IMR-90 (cell line): ENCODE measurements around the gene WNT4. TPM values are rescaled to one million over a fixed set of nuclear protein-coding genes. Genes with fewer than 3 reads are reported as not detected.

Experiments
- ATAC-seq: fragments of 200-7000 bp; cut with Tn5 transposase; 2 replicates; pipeline ENCODE4 v1.9.1; 2020; ENCODE audit warnings: low read depth, mild to moderate bottlenecking, moderate library complexity
- BruUV-seq: library from RNA; stranded (reverse); fragments of 400-500 nt; replicated peaks from 2 replicates; lab custom pipeline; 2021; lab: Mats Ljungman, UMichigan
- CTCF ChIA-PET: fragments of 300-600 bp; formaldehyde crosslinking; extraction: SDS; loops from one replicate; lab custom pipeline; 2021; ENCODE audit warnings: antibody characterized with exemption; lab: Yijun Ruan, JAX
- POLR2A ChIA-PET: fragments of 300-600 bp; sonication (Branson Sonifier 250); formaldehyde crosslinking; loops from one replicate; lab custom pipeline; 2022; ENCODE audit warnings: antibody characterized with exemption; ENCODE audit not compliant: unreplicated experiment; lab: Charles Lee
- DNase-seq: peaks from one replicate; pipeline ENCODE4 v3.0.0; 2013
- H2AFZ ChIP-seq: replicated peaks from 2 replicates; pipeline ENCODE3; 2013; ENCODE audit warnings: low read length, mild to moderate bottlenecking; ENCODE audit not compliant: poor library complexity
- H2AK5ac ChIP-seq: 2 replicates; pipeline ENCODE4 v1.6.1; 2013; ENCODE audit warnings: low read depth, low read length, inconsistent platforms
- H2AK9ac ChIP-seq: replicated peaks from 2 replicates; pipeline ENCODE3; 2013; ENCODE audit warnings: mild to moderate bottlenecking, low read depth, low read length, moderate library complexity; ENCODE audit not compliant: poor library complexity
- H2BK120ac ChIP-seq: 2 replicates; pipeline ENCODE4 v1.6.1; 2013; ENCODE audit warnings: low read depth, low read length, inconsistent platforms
- H2BK15ac ChIP-seq: 3 replicates; pipeline ENCODE4 v1.6.1; 2013; ENCODE audit warnings: low read depth, low read length, inconsistent platforms
- H2BK20ac ChIP-seq: 2 replicates; pipeline ENCODE4 v1.6.1; 2013; ENCODE audit warnings: low read depth, mild to moderate bottlenecking, inconsistent platforms, low read length, moderate library complexity
- H2BK5ac ChIP-seq: 2 replicates; pipeline ENCODE4 v1.6.1; 2013; ENCODE audit warnings: mild to moderate bottlenecking, low read depth, low read length, inconsistent platforms; ENCODE audit not compliant: poor library complexity, severe bottlenecking
- H3K14ac ChIP-seq: replicated peaks from 2 replicates; pipeline ENCODE4 v1.6.1; 2013; ENCODE audit warnings: low read depth, low read length, inconsistent platforms
- H3K18ac ChIP-seq: 2 replicates; pipeline ENCODE4 v1.6.1; 2013; ENCODE audit warnings: low read depth, low read length, control low read depth
- H3K23ac ChIP-seq: 2 replicates; pipeline ENCODE4 v1.6.1; 2013; ENCODE audit warnings: low read depth, low read length, inconsistent platforms
- H3K27ac ChIP-seq: 2 replicates; pipeline ENCODE4 v1.5.1; 2013; ENCODE audit warnings: mild to moderate bottlenecking, control low read depth, low read length; ENCODE audit not compliant: insufficient read depth
- H3K27me3 ChIP-seq: 2 replicates; pipeline ENCODE4 v1.6.1; 2013; ENCODE audit warnings: low read length; ENCODE audit not compliant: control insufficient read depth, insufficient read depth
- H3K36me3 ChIP-seq: 2 replicates; pipeline ENCODE4 v1.6.1; 2013; ENCODE audit warnings: low read length, mixed read lengths; ENCODE audit not compliant: control insufficient read depth, insufficient read depth
- H3K4ac ChIP-seq: 2 replicates; pipeline ENCODE4 v1.6.1; 2013; ENCODE audit warnings: low read depth, low read length, inconsistent platforms
- H3K4me1 ChIP-seq: 2 replicates; pipeline ENCODE4 v1.6.1; 2013; ENCODE audit warnings: low read length, mixed read lengths; ENCODE audit not compliant: control insufficient read depth, insufficient read depth
- H3K4me2 ChIP-seq: 2 replicates; pipeline ENCODE4 v1.6.1; 2013; ENCODE audit warnings: low read depth, mild to moderate bottlenecking, control low read depth, low read length, moderate library complexity
- H3K4me3 ChIP-seq: 2 replicates; pipeline ENCODE4 v1.5.1; 2013; ENCODE audit warnings: low read depth, mild to moderate bottlenecking, control low read depth, low read length, moderate library complexity; ENCODE audit not compliant: insufficient read depth
- H3K56ac ChIP-seq: 2 replicates; pipeline ENCODE4 v1.6.1; 2013; ENCODE audit warnings: low read length, inconsistent platforms; ENCODE audit not compliant: insufficient read depth; ENCODE audit errors: extremely low read depth
- H3K79me1 ChIP-seq, 2 experiments: 2 replicates each; pipeline ENCODE4 v1.6.1; 2013; ENCODE audit warnings: low read length in 2 of 2, inconsistent platforms in 1 of 2, low read depth in 1 of 2
- H3K9ac ChIP-seq: 2 replicates; pipeline ENCODE4 v1.6.1; 2013; ENCODE audit warnings: low read depth, low read length, control low read depth
- H3K9me1 ChIP-seq: 2 replicates; pipeline ENCODE4 v1.6.1; 2013; ENCODE audit warnings: low read length, inconsistent platforms; ENCODE audit not compliant: insufficient read depth
- H3K9me3 ChIP-seq: 2 replicates; pipeline ENCODE4 v1.6.1; 2013; ENCODE audit warnings: low read length; ENCODE audit not compliant: control insufficient read depth, insufficient read depth
- H4K20me1 ChIP-seq: 2 replicates; pipeline ENCODE4 v1.6.1; 2013; ENCODE audit warnings: low read length, inconsistent platforms; ENCODE audit not compliant: insufficient read depth
- H4K5ac ChIP-seq: 2 replicates; pipeline ENCODE4 v1.6.1; 2013; ENCODE audit warnings: mild to moderate bottlenecking, low read depth, low read length, control low read depth
- H4K8ac ChIP-seq, 2 experiments: 2 replicates each; pipeline ENCODE4 v1.6.1; 2013; ENCODE audit warnings: low read depth in 2 of 2, low read length in 2 of 2, control low read depth in 1 of 2, inconsistent platforms in 1 of 2
- H4K91ac ChIP-seq: 2 replicates; pipeline ENCODE4 v1.6.1; 2013; ENCODE audit warnings: low read depth, low read length, inconsistent platforms; ENCODE audit not compliant: insufficient read depth
- BHLHE40 ChIP-seq: fragments of 150-350 bp; IDR thresholded peaks from 2 replicates; pipeline ENCODE4 v1.6.1; 2016; ENCODE audit warnings: mild to moderate bottlenecking, low read depth, low read length
- CEBPB ChIP-seq: IDR thresholded peaks from 2 replicates; pipeline ENCODE4 v1.6.1; 2012; ENCODE audit warnings: low read depth, low read length, improper control_type of control experiment
- CHD1 ChIP-seq: IDR thresholded peaks from 2 replicates; pipeline ENCODE4 v1.6.1; 2012; ENCODE audit warnings: low read depth, low read length, improper control_type of control experiment
- FOS ChIP-seq: fragments of 150-350 bp; IDR thresholded peaks from 2 replicates; pipeline ENCODE4 v1.6.1; 2016; ENCODE audit warnings: low read depth, low read length
- MAFK ChIP-seq: IDR thresholded peaks from 2 replicates; pipeline ENCODE4 v1.6.1; 2012; ENCODE audit warnings: low read depth, low read length, improper control_type of control experiment
- MAZ ChIP-seq: IDR thresholded peaks from 2 replicates; pipeline ENCODE4 v1.6.1; 2012; ENCODE audit warnings: low read depth, mild to moderate bottlenecking, low read length, improper control_type of control experiment, moderate library complexity, borderline replicate concordance
- MXI1 ChIP-seq: IDR thresholded peaks from 2 replicates; pipeline ENCODE4 v1.6.1; 2012; ENCODE audit warnings: low read depth, mild to moderate bottlenecking, low read length, moderate library complexity, borderline replicate concordance
- NFE2L2 ChIP-seq: fragments of 150-350 bp; IDR thresholded peaks from 2 replicates; pipeline ENCODE4 v1.6.1; 2016; ENCODE audit warnings: low read depth, mild to moderate bottlenecking, low read length
- POLR2A ChIP-seq: IDR thresholded peaks from 2 replicates; pipeline ENCODE4 v1.6.1; 2012; ENCODE audit warnings: mild to moderate bottlenecking, low read depth, low read length
- RAD21 ChIP-seq: IDR thresholded peaks from 2 replicates; pipeline ENCODE4 v1.6.1; 2012; ENCODE audit warnings: low read length, improper control_type of control experiment
- RCOR1 ChIP-seq: IDR thresholded peaks from 2 replicates; pipeline ENCODE4 v1.6.1; 2012; ENCODE audit warnings: mild to moderate bottlenecking, low read length, improper control_type of control experiment; ENCODE audit not compliant: insufficient replicate concordance
- RFX5 ChIP-seq: IDR thresholded peaks from 2 replicates; pipeline ENCODE4 v1.8.0; 2012; ENCODE audit warnings: low read depth, mild to moderate bottlenecking, low read length, moderate library complexity
- SMC3 ChIP-seq: fragments of 150-350 bp; IDR thresholded peaks from 2 replicates; pipeline ENCODE4 v1.6.1; 2016; ENCODE audit warnings: low read depth, mild to moderate bottlenecking, antibody characterized with exemption, low read length, moderate library complexity
- USF2 ChIP-seq: fragments of 150-350 bp; IDR thresholded peaks from 2 replicates; pipeline ENCODE4 v1.6.1; 2017; ENCODE audit warnings: mild to moderate bottlenecking, antibody characterized with exemption, low read length, low read depth
- WGBS, 2 experiments: methylation state at CpG; one replicate each; pipeline versions ENCODE4 v1.1.5 to v1.1.7; 2013; ENCODE audit warnings: missing lambda C conversion rate in 2 of 2; ENCODE audit not compliant: insufficient read length in 1 of 2; ENCODE audit errors: extremely low coverage in 2 of 2; 5-methylcytosine and 5-hydroxymethylcytosine counted together
- dilution Hi-C: fragments of 300-500 bp; cut with HindIII; formaldehyde crosslinking; loops from one replicate; pipeline ENCODE4 v1.14.3; 2018; ENCODE audit warnings: low sequenced_read_pairs; ENCODE audit not compliant: unreplicated experiment
- in situ Hi-C: fragments of 300-500 bp; cut with MboI; formaldehyde crosslinking; loops from 3 replicates; pipeline ENCODE4 v1.14.3; 2019; ENCODE audit warnings: low sequenced_read_pairs, inconsistent platforms, mixed read lengths
- intact Hi-C: fragments of 100-400 bp; cut with micrococcal nuclease; formaldehyde crosslinking; loops from 2 replicates; pipeline ENCODE4 v1.10.0; 2022
- polyA plus RNA-seq, 3 experiments: library from polyadenylated mRNA; depleted of rRNA; stranded (reverse); fragments of >200 nt; gene quantifications; 2 replicates each; pipeline ENCODE4 v1.2.3, GENCODE V29; 2012; ENCODE audit warnings: low replicate concordance in 1 of 3
- total RNA-seq: library from RNA; depleted of rRNA; stranded (reverse); fragments of >200 nt; gene quantifications from 2 replicates; pipeline ENCODE4 v1.2.3, GENCODE V29; 2012
- TF ChIP-seq, protein P1 (sequence below): conservative IDR thresholded peaks from 2 replicates; pipeline ENCODE4 v1.5.1; 2012; ENCODE audit warnings: mild to moderate bottlenecking, low read depth, low read length, improper control_type of control experiment
- TF ChIP-seq, protein P2 (sequence below): fragments of 150-350 bp; IDR thresholded peaks from 2 replicates; pipeline ENCODE4 v1.6.1; 2016; ENCODE audit warnings: low read depth, mild to moderate bottlenecking, low read length, moderate library complexity, borderline replicate concordance

The WNT4 gene
- total and polyA plus RNA-seq, 2 of the 4 experiments (the other 2 are of a cell fraction) = not detected

GRCh38 chr1:22127248-22127647 lies 15.6 kb downstream of the WNT4 start:
- Histone ChIP-seq H3K4me1 (peaks cover 6% of the 10 kb centered on the region), H3K9me1 (peaks cover 23% of the 10 kb centered on the region; the same call in 1 of the 2 replicates), H4K20me1 (peaks cover 25% of the 10 kb centered on the region), H2BK15ac (no peak overlapping the region), H2BK5ac (no peak overlapping the region), H3K4me2 (no peak overlapping the region), H3K27ac (no peak overlapping the region), H2BK20ac (no peak overlapping the region), H3K4ac (no peak overlapping the region), H4K8ac (no peak overlapping the region), H3K9ac (no peak overlapping the region), H3K79me1 (peaks cover 0 to 13% of the 10 kb centered on the region in 2 experiments; a peak in 3 of 4 replicates), H3K36me3 (peaks cover 1% of the 10 kb centered on the region; the same call in 1 of the 2 replicates), H2AFZ (no peak overlapping the region), H4K91ac (no peak overlapping the region), H2AK5ac (no peak overlapping the region), H2BK120ac (no peak overlapping the region), H4K5ac (no peak overlapping the region), H3K14ac (no peak overlapping the region), H3K27me3 (no peaks in the 10 kb centered on the region), H3K23ac (no peak overlapping the region), H3K56ac (no peak overlapping the region), H3K4me3 (no peak overlapping the region), H2AK9ac (peak overlapping the region; percentile 34), H3K9me3 (no peaks in the 10 kb centered on the region), H3K18ac (no peak overlapping the region)
- WGBS, 2 experiments = 81% methylated on average over 3 of the region's 6 CpGs; no CpG with 5 or more reads in 1 of the 2 experiments
- ChIA-PET CTCF (no interaction called here), POLR2A (no interaction called here)
- TF ChIP-seq POLR2A (no peak), CHD1 (no peak), NFE2L2 (no peak), BHLHE40 (no peak), MXI1 (no peak), CEBPB (no peak), FOS (no peak), SMC3 (no peak), RFX5 (no peak), MAZ (no peak), USF2 (no peak), RAD21 (no peak), MAFK (no peak), RCOR1 (no peak)
- TF ChIP-seq, protein P1, sequence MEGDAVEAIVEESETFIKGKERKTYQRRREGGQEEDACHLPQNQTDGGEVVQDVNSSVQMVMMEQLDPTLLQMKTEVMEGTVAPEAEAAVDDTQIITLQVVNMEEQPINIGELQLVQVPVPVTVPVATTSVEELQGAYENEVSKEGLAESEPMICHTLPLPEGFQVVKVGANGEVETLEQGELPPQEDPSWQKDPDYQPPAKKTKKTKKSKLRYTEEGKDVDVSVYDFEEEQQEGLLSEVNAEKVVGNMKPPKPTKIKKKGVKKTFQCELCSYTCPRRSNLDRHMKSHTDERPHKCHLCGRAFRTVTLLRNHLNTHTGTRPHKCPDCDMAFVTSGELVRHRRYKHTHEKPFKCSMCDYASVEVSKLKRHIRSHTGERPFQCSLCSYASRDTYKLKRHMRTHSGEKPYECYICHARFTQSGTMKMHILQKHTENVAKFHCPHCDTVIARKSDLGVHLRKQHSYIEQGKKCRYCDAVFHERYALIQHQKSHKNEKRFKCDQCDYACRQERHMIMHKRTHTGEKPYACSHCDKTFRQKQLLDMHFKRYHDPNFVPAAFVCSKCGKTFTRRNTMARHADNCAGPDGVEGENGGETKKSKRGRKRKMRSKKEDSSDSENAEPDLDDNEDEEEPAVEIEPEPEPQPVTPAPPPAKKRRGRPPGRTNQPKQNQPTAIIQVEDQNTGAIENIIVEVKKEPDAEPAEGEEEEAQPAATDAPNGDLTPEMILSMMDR = no peak
- TF ChIP-seq, protein P2, sequence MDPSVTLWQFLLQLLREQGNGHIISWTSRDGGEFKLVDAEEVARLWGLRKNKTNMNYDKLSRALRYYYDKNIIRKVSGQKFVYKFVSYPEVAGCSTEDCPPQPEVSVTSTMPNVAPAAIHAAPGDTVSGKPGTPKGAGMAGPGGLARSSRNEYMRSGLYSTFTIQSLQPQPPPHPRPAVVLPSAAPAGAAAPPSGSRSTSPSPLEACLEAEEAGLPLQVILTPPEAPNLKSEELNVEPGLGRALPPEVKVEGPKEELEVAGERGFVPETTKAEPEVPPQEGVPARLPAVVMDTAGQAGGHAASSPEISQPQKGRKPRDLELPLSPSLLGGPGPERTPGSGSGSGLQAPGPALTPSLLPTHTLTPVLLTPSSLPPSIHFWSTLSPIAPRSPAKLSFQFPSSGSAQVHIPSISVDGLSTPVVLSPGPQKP = no peak
- dilution Hi-C loops (no loop called here), in situ Hi-C loops (no loop called here), intact Hi-C loops (no loop called here)
- no peak for ATAC-seq
- BruUV-seq = no TSS peak
- no peak for DNase-seq
